Glutamatergic neuron (in vitro differentiated cells): ENCODE data around the gene SYNJ2. TPM values are rescaled to one million over a fixed set of nuclear protein-coding genes. Genes with fewer than 3 reads are reported as not detected.

ENCODE experiments used
- DNase-seq: peaks from one replicate; pipeline ENCODE4 v3.0.0; 2022
- H3K27ac Mint-ChIP-seq: one replicate; pipeline ENCODE4 v1.8.0; 2020; ENCODE audit warnings: mild to moderate bottlenecking, mixed read lengths, inconsistent platforms; ENCODE audit not compliant: unreplicated experiment
- H3K27me3 Mint-ChIP-seq: one replicate; pipeline ENCODE4 v1.8.0; 2020; ENCODE audit warnings: mild to moderate bottlenecking, moderate library complexity, mixed read lengths, inconsistent platforms; ENCODE audit not compliant: unreplicated experiment
- H3K36me3 Mint-ChIP-seq: one replicate; pipeline ENCODE4 v1.8.0; 2020; ENCODE audit warnings: mild to moderate bottlenecking, mixed read lengths, inconsistent platforms; ENCODE audit not compliant: unreplicated experiment
- H3K4me1 Mint-ChIP-seq: one replicate; pipeline ENCODE4 v1.8.0; 2020; ENCODE audit warnings: mild to moderate bottlenecking, low read depth, mixed read lengths, inconsistent platforms; ENCODE audit not compliant: unreplicated experiment
- H3K4me3 Mint-ChIP-seq: one replicate; pipeline ENCODE4 v1.8.0; 2020; ENCODE audit warnings: mild to moderate bottlenecking, mixed read lengths, inconsistent platforms; ENCODE audit not compliant: unreplicated experiment
- H3K9me3 Mint-ChIP-seq: one replicate; pipeline ENCODE4 v1.8.0; 2020; ENCODE audit warnings: mild to moderate bottlenecking, moderate library complexity, mixed read lengths, inconsistent platforms; ENCODE audit not compliant: unreplicated experiment
- total RNA-seq: library from RNA; stranded (reverse); fragmentation: NEBNext Ultra II Directional; extraction: Animal tissue kit (Norgen Biotek cat#: 25700); gene quantifications from one replicate; pipeline ENCODE4 v1.2.1, GENCODE V29; 2021; ENCODE audit not compliant: unreplicated experiment
- TF ChIP-seq, protein P1 (sequence below): fragments of 200-600 bp; sonication (generic); IDR thresholded peaks from one replicate; pipeline ENCODE4 v1.5.0; 2021; ENCODE audit not compliant: partially characterized antibody, unreplicated experiment

The SYNJ2 gene
- total RNA-seq, 1 donor from 2014 or later, result 2.4 TPM

DNA sequence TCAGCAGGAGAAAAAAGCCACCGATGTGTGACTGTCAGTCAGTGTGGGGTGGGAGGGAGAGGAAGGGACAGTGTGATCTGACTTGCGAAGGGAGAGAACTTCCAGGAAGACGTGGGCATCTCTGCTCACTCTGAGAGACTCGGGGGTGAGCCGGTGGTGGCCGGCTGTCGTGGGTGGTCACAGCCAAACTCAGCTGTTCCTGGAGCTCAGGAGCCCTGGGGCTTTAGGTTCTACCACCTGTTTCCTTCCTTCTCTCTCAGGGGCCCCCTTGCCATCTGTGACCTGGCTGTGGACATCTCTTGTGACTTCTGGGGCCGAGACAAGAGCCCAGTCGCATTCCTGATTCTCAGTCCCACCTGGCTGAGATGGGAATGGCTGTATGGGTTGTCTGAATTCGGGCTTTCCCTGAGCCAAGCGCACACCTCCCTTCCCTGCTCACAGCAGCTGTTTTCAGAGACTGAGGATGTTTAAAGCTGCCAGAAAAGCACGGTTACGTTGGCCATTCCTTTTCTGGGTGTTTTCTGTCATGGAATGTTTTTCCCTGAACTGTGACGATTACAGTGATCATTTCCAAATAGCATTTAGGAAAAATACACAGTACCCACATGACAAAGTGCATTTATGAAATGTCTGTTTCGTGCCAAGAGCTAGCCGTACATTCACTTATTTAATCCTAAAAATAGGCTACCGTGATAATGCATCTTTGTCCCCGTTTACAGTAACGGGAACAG lies 36.5 kb downstream of the SYNJ2 start:
- Mint-ChIP-seq H3K27me3 (peaks cover 10% of the 10 kb centered on the region), H3K27ac (peak overlapping the region; percentile 48), H3K9me3 (peaks cover 10% of the 10 kb centered on the region), H3K4me3 (no peak overlapping the region), H3K36me3 (peaks cover 4% of the 10 kb centered on the region), H3K4me1 (peaks cover 20% of the 10 kb centered on the region)
- DNase-seq, result no peak
- TF ChIP-seq, protein P1, sequence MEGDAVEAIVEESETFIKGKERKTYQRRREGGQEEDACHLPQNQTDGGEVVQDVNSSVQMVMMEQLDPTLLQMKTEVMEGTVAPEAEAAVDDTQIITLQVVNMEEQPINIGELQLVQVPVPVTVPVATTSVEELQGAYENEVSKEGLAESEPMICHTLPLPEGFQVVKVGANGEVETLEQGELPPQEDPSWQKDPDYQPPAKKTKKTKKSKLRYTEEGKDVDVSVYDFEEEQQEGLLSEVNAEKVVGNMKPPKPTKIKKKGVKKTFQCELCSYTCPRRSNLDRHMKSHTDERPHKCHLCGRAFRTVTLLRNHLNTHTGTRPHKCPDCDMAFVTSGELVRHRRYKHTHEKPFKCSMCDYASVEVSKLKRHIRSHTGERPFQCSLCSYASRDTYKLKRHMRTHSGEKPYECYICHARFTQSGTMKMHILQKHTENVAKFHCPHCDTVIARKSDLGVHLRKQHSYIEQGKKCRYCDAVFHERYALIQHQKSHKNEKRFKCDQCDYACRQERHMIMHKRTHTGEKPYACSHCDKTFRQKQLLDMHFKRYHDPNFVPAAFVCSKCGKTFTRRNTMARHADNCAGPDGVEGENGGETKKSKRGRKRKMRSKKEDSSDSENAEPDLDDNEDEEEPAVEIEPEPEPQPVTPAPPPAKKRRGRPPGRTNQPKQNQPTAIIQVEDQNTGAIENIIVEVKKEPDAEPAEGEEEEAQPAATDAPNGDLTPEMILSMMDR, result no peak

DNA sequence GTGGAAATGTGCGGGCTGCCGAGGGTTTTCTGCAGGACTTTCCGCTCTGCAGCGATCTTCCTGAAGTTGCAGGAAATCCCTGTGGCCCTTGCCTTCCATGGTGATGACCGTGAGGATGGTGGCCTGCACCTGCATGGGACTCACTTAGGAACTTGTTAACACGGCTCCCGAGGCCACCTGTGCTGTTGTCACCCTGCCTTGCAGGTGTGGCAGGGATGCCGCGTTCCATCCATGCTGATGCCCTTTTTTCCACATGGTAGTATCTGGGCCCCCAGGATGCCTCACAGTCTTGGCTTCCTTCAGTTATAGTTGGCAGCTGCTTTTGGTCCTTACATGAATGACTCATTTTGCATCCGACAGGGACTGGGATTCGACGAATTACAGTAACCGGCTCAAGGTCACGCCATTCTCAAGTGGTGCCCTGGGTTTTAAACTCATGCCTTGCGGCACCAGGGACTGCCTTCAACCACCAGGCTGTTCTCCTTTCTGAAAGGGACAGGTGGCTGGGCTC lies 37.2 kb downstream of the SYNJ2 start:
- H3K36me3 Mint-ChIP-seq, result peaks cover 4% of the 10 kb centered on the region
- H3K4me3 Mint-ChIP-seq, result no peak overlapping the region
- H3K9me3 Mint-ChIP-seq, result peaks cover 6% of the 10 kb centered on the region
- no peak overlapping the region for H3K27ac Mint-ChIP-seq
- peaks cover 10% of the 10 kb centered on the region for H3K27me3 Mint-ChIP-seq
- TF ChIP-seq, protein P1, result no peak
- no peak for DNase-seq
- H3K4me1 Mint-ChIP-seq, result peaks cover 15% of the 10 kb centered on the region

DNA sequence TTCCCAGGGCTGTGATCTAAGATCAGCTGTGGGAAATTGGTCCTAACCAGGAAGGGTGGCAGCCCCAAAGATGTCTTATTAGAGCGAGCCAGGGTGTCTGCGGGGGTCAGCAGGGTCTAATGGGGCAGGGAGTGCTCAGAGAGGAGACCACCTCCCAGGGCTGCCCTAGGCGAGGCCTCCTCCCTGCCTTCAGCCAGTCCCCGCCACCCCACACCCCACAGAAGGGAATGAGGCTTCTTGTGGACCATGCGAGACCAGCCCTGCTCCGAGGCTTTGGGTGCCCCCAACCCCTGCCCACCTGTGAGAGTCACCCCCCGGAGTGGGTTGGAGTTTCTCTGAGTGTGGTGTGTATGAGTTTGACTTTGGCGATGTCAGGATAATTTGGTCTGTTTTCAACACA lies 37.8 kb downstream of the SYNJ2 start:
- Mint-ChIP-seq H3K4me3 (no peak overlapping the region), H3K27me3 (peaks cover 10% of the 10 kb centered on the region)
- TF ChIP-seq, protein P1, result no peak

DNA sequence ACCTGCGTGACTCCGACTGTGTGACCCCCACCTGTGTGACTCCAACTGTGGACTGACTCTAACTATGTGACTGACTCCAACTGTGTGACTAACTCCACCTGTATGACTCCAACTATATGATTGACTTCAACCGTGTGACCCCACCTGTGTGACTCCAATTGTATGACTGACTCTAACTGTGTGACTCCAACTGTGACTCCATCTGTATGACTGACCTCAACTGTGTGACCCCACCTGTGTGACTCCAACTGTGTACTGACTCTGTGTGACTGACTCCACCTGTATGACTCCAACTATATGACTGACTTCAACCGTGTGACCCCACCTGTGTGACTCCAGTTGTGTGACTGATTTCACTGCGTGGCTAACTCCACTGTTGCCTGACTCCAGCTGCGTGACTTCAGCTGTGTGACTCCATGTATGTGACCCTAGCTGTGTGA lies 38.6 kb downstream of the SYNJ2 start:
- peaks cover 10% of the 10 kb centered on the region for H3K27me3 Mint-ChIP-seq

More for the DNA sequence above, 37.8 kb downstream of the SYNJ2 start:
- DNase-seq, result no peak
- Mint-ChIP-seq H3K27ac (no peak overlapping the region), H3K36me3 (peaks cover 4% of the 10 kb centered on the region), H3K4me1 (peaks cover 14% of the 10 kb centered on the region), H3K9me3 (peaks cover 6% of the 10 kb centered on the region)

More for the DNA sequence above, 38.6 kb downstream of the SYNJ2 start:
- H3K36me3 Mint-ChIP-seq, result peaks cover 4% of the 10 kb centered on the region
- H3K4me3 Mint-ChIP-seq, result no peak overlapping the region
- DNase-seq, result no peak
- TF ChIP-seq, protein P1, result no peak
- H3K27ac Mint-ChIP-seq, result no peak overlapping the region
- H3K9me3 Mint-ChIP-seq, result peaks cover 6% of the 10 kb centered on the region
- peaks cover 14% of the 10 kb centered on the region for H3K4me1 Mint-ChIP-seq
